GM18498 (cell line): ENCODE data around the gene MRTFB.

Experiments used
- ATAC-seq: cut with Tn5 transposase; IDR thresholded peaks from one replicate; pipeline ENCODE4 v1.9.1; 2021; ENCODE audit warnings: mild to moderate bottlenecking, moderate library complexity; ENCODE audit not compliant: unreplicated experiment

Gene MRTFB

DNA sequence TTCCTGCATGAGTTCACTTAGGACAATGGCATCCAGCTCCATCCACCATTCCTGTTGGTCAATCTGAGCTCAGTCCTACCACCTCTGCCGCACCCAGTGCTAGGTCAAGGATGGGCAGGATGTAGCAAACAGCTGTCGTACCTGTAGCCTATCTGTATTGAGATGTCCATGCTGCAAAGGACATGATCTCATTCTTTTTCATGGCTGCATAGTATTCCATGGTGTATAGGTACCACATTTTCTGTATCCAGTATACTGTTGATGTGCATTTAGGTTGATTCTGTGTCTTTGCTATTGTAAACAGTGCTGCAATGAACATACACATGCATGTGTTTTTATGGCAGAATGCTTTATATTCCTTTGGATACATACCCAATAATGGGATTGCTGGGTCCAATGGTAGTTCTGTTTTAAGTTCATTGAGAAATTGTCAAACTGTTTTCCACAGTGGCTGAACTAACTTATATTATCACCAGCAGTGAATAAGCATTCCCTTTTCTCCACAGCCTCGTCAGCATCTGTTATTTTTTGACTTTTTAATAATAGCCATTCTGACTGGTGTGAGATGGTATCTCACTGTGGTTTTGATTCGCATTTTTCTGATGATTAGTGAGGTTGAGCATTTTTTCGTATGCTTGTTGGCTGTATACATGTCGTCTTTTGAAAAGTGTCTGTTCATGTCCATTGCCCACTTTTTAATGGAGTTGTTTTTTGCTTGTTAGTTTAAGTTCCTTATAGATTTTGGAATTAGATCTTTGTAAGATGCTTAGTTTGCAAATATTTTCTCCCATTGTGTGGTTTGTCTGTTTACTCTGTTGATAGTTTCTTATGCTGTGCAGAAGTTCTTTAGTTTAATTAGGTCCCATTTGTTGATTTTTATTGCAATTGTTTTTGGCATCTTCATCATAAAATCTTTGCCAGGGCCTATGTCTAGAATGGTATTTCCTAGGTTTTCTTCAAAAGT, 7.2 kb upstream of the MRTFB start:
- no peak for ATAC-seq

- no peak for ATAC-seq
Observed at GRCh38 chr16:14069818-14070217, 1.3 kb upstream of the MRTFB start.

DNA sequence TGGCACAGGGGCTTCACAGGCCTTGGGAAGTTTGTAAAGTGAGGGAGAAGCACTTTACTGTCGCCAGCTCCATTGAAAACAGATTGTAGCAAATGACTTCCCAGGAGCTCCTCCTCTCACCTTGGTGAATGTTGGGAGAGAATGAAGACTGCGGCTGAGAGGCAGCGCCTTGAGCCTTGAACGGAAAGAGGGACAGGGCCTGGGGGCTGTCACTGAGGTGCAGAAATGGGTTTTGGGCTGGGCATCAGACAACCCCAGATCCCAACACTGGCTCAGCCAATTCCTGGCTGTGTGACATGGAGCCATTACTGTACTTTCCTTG, 603 bp upstream of the MRTFB start:
- no peak for ATAC-seq

DNA sequence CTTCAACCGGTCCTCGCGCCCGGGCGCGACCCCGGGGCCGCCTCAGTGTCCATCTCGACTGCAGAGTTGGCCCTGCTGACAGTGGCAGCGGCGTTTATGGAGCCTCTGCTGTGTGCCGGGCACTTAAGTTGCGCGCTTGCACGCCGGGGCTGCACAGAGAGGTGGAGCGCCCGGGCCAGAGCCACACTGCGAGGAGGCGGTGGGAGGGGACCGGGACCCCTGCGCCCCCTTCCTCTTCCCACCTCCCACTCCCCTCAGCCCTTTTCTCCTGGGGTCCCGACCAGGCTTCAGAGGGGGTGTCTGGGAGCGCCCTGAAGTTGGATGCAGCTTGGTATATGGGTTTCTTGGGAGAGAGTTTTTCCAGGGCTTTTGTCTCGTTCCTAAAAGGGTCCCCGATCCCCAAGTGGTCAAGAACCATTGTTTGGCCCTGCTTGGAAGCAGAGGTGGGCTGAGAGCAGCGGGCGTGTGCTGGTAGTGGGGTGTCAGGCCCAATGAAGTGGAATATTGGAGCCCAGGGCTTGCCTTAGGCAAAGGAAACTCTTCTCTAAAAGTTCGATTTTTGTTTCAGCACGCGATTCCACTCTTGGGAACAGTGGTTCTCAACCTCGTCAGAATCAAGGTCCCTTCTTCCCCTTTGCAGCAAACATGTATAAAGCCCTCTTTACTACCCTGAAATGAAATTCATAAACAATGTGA, 605 bp downstream of the MRTFB start:
- ATAC-seq: peak; percentile 35

DNA sequence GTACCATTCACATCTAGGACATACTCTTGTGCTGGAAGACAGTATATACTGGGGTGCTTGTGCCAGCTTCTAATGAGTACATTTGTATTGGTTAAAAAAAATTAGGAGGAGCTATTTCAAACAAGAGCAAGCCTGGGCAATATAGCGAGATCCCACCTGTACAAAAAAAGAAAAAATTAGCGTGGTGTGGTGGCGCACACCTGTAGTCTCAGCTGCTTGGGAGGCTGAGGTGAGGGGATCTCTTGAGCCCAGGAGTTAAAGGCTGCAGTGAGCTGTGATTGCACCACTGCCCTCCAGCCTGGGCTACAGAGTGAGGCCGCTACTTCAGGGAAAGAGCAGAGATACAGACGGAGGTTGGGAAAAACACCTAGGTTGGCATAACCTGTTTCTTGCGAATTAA, 1.2 kb downstream of the MRTFB start:
- ATAC-seq: no peak

DNA sequence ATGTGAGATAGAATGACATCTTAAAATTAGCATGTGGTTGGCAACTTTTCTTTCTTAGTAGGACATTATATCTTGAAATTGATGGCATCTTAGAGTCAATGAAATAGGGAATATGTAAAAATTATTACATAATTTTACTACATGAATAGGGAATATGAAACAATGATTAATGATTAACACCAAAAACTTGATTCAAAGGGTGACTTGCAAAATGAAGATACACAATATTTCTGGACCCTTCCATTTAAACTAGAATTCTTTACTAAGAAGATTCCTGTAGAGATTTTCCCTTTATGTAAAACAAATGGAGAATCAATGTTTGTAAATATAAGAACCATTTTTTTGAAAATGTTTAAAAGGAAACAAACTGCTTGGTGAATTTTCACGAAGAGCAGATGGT, 3.4 kb downstream of the MRTFB start:
- ATAC-seq: no peak

- ATAC-seq: no peak
Observed at GRCh38 chr16:14077918-14078317, 6.8 kb downstream of the MRTFB start.

- no peak for ATAC-seq
Observed at GRCh38 chr16:14086477-14086876, 15.4 kb downstream of the MRTFB start.

DNA sequence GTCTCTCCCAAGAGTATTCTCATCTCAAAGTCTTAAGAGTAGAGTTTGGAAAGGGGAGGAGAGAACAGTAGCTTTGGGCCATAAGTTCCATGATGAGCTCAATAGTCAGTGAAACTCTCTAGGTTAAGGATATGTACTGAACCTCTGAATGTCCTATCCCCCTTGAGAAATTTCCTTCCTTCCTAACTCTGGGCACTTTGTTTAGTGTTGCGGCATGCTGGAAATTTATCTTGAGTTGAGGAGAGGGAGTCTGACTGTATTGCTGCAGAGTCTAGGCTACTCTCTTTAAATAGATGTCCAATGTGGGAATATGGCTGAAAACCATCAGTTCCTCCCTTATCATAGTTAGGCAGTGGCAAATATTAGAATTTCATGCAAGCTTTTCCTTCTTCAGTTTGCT, 16.1 kb downstream of the MRTFB start:
- no peak for ATAC-seq

- no peak for ATAC-seq
Observed at GRCh38 chr16:14087590-14088154, 16.6 kb downstream of the MRTFB start.

GRCh38 chr16:14088155-14088753, 17.1 kb downstream of the MRTFB start:
- ATAC-seq: no peak

DNA sequence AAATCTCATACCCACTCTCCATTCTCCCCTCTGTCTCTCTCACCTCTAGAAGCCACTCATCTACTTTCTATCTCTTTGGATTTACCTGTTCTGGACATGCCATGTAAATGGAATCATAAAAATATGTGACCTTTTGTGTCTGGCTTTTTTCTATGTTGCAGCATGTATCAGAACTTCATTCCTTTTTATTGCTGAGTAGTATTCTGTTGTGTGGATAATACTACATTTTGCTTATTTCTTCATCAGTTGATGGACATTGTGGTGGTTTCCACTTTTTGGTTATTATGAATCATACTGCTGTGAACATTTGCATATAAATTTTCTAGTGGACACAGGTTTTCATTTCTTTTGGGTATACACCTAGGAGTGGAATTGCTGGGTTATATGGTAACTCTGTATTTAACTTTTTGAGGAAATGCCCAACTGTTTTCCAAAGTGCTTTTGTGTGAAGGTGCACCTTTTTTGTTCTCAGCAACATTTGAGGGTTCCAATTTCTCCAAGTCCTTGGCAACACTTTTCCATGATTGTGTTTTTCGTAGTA, 18.2 kb downstream of the MRTFB start:
- ATAC-seq: no peak

DNA sequence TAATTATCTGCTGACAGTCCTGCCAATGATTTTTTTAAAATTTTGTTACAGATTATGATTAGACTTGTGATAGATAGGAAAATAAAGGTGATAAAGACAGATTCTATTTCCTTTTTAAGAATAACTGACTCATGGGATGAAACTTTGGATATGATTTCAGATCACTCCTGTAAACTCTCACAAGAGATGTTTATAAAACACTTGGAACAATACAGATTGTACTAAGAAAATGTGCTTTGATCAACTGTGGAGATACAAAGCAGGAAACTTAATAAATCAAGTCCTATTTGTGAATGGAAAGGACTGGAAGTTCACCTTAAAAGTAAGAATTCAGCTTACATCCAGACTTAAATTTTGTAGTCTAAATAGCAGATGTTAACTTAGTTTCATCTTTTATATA, 21.4 kb downstream of the MRTFB start:
- no peak for ATAC-seq

GRCh38 chr16:14095883-14096551, 24.9 kb downstream of the MRTFB start:
- no peak for ATAC-seq

- ATAC-seq: no peak
Observed at GRCh38 chr16:14097182-14097959, 26.3 kb downstream of the MRTFB start.

GRCh38 chr16:14098081-14098480, 27.0 kb downstream of the MRTFB start:
- ATAC-seq: no peak

- ATAC-seq: no peak
Observed at GRCh38 chr16:14100825-14101224, 29.7 kb downstream of the MRTFB start.

DNA sequence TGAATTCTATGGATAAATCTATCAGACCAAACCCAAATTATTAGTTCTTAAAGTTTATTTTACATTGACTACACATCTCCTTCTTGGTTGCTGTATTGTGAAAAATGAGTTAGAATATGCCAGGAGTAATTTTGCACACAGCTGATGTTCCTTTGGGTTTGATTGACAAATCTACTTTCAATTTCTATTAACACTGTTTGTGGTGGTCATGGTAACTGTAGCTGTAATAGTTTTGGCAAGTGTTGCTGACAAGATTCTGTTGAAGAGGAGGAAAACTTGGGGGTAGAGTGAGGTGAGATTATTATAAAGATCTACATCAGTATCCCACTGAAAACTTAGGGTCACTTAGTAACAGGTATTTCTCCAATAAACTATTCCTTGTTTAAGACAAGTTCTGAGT, 30.3 kb downstream of the MRTFB start:
- no peak for ATAC-seq

DNA sequence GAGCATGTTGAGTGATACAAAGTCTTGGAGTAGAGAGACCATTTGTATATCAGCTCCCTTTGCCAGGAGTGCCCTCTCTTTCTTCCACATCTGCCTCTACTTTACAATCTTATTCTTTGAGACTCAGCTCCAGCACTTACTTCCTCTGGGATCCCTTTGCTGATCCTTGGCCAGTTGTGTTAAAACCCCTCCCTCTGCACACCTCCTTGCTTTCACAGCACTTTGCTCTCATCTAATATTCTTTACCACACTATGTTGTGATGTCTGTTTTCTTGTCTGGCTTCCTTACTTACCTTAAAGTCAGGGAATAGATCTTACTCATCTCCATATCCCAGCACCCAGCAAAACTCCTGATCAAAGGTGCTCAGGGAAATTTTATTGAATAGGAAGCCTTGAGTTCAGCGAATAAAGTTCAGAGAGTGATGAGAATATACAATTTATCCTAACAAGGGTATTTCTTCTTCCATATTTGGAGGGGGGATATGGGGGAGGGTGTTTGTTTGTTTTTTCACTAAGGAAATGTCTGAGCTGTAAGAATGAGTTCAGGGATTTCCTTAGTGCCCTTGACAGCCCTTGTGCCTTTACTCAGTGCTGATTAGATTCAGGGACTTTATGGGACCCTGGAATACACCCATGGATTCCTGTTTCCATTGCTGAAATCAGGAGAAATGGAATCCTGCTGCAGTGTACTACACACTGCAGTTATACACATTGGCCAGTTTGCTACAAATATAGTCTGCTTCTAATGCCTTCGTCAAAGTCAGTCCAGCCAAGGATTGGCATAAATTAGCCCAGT, 32.0 kb downstream of the MRTFB start:
- no peak for ATAC-seq
